H1 (cell line): ENCODE results near the gene IYD. TPM values are rescaled to one million over a fixed set of nuclear protein-coding genes. Genes with fewer than 3 reads are reported as not detected.

Experiments
- CTCF ChIA-PET: fragments of 300-600 bp; sonication (Branson Sonifier 250); formaldehyde crosslinking; loops from one replicate; lab custom pipeline; 2021; ENCODE audit not compliant: partially characterized antibody; lab: Charles Lee
- POLR2A ChIA-PET: fragments of 300-600 bp; sonication (Branson Sonifier 250); formaldehyde crosslinking; loops from one replicate; lab custom pipeline; 2021; ENCODE audit warnings: inconsistent platforms; ENCODE audit not compliant: partially characterized antibody; lab: Charles Lee
- DNase-seq, 2 experiments: peaks; one replicate each; pipeline versions ENCODE4 v3.0.0 to v3.0.0-alpha.2; 2010 to 2022; ENCODE audit warnings: low spot score in 2 of 2, low read depth in 1 of 2, mixed read lengths in 1 of 2
- FAIRE-seq: peaks from 2 replicates; lab custom pipeline; 2011; peaks lifted over from hg19 to GRCh38; lab: Jason Lieb, UNC
- H2AFZ ChIP-seq: 2 replicates; pipeline ENCODE4 v1.8.1; 2012; ENCODE audit warnings: low read length, inconsistent platforms
- H2AK5ac ChIP-seq: 2 replicates; pipeline ENCODE4 v1.6.1; 2013; ENCODE audit warnings: low read depth, low read length
- H2BK120ac ChIP-seq: replicated peaks from 2 replicates; pipeline ENCODE3; 2013; ENCODE audit warnings: low read depth, low read length, inconsistent platforms
- H2BK12ac ChIP-seq: 2 replicates; pipeline ENCODE4 v1.6.1; 2013; ENCODE audit warnings: low read depth, low read length
- H2BK15ac ChIP-seq: 2 replicates; pipeline ENCODE4 v1.6.1; 2013; ENCODE audit warnings: low read length
- H2BK20ac ChIP-seq: 2 replicates; pipeline ENCODE4 v1.6.1; 2013; ENCODE audit warnings: low read length
- H2BK5ac ChIP-seq: 2 replicates; pipeline ENCODE4 v1.6.1; 2013; ENCODE audit warnings: low read depth, low read length
- H3K14ac ChIP-seq: 2 replicates; pipeline ENCODE4 v1.6.1; 2013; ENCODE audit warnings: inconsistent platforms; ENCODE audit not compliant: insufficient read length
- H3K18ac ChIP-seq: 2 replicates; pipeline ENCODE4 v1.6.1; 2013; ENCODE audit warnings: low read length; ENCODE audit errors: extremely low read depth
- H3K23ac ChIP-seq: 2 replicates; pipeline ENCODE4 v1.6.1; 2013; ENCODE audit warnings: inconsistent platforms; ENCODE audit not compliant: insufficient read length
- H3K23me2 ChIP-seq: 2 replicates; pipeline ENCODE4 v1.6.1; 2013; ENCODE audit warnings: low read depth, low read length
- H3K27ac ChIP-seq: 2 replicates; pipeline ENCODE4 v1.6.1; 2011; ENCODE audit warnings: low read depth, low read length, inconsistent platforms
- H3K27me3 ChIP-seq, 4 experiments: replicated peaks in 1 of 4; 1 replicate in 1 of 4; 2 replicates in 3 of 4; pipeline versions ENCODE4 v1.6.1 to v1.8.1; 2011 to 2013; ENCODE audit warnings: low read length in 3 of 4, mild to moderate bottlenecking in 3 of 4, inconsistent platforms in 2 of 4, mixed read lengths in 2 of 4, moderate library complexity in 1 of 4; ENCODE audit not compliant: control insufficient read depth in 3 of 4, insufficient read depth in 3 of 4; ENCODE audit errors: extremely low read depth in 1 of 4
- H3K36me3 ChIP-seq, 4 experiments: 2 replicates each; pipeline versions ENCODE4 v1.6.1 to v1.8.1; 2011 to 2013; ENCODE audit warnings: mild to moderate bottlenecking in 4 of 4, low read length in 3 of 4, moderate library complexity in 2 of 4, control low read depth in 1 of 4, inconsistent platforms in 1 of 4; ENCODE audit not compliant: insufficient read depth in 4 of 4, control insufficient read depth in 2 of 4
- H3K4ac ChIP-seq: replicated peaks from 2 replicates; pipeline ENCODE3; 2013; ENCODE audit warnings: low read length, low read depth, mixed read lengths, inconsistent platforms; ENCODE audit not compliant: insufficient read length
- H3K4me1 ChIP-seq, 4 experiments: replicated peaks in 1 of 4; 1 replicate in 1 of 4; 2 replicates in 3 of 4; pipeline versions ENCODE4 v1.6.1 to v1.8.1; 2011 to 2013; ENCODE audit warnings: low read length in 3 of 4, inconsistent platforms in 2 of 4, mixed read lengths in 1 of 4; ENCODE audit not compliant: insufficient read depth in 4 of 4, control insufficient read depth in 3 of 4
- H3K4me2 ChIP-seq, 2 experiments: 2 replicates each; pipeline versions ENCODE4 v1.6.1 to v1.8.1; 2011 to 2013; ENCODE audit warnings: low read depth in 2 of 2, low read length in 2 of 2, control low read depth in 1 of 2, inconsistent platforms in 1 of 2, mild to moderate bottlenecking in 1 of 2; ENCODE audit not compliant: insufficient read depth in 1 of 2
- H3K4me3 ChIP-seq, 4 experiments: fragments of 200-600, 300-600 bp in 1 of 4; sonication (generic), shearing (Covaris generic), sonication (Bioruptor Twin) in 1 of 4; 2 replicates each; pipeline versions ENCODE4 v1.5.1 to v1.8.1; 2011 to 2016; ENCODE audit warnings: low read length in 4 of 4, low read depth in 3 of 4, control low read depth in 2 of 4, inconsistent platforms in 2 of 4, mild to moderate bottlenecking in 2 of 4, mixed read lengths in 1 of 4, moderate library complexity in 1 of 4; ENCODE audit not compliant: insufficient read depth in 2 of 4; ENCODE audit errors: extremely low read depth in 1 of 4
- H3K56ac ChIP-seq: replicated peaks from 2 replicates; pipeline ENCODE3; 2013; ENCODE audit warnings: low read depth, mild to moderate bottlenecking, mixed read lengths, low read length, inconsistent platforms; ENCODE audit not compliant: insufficient read length
- H3K79me1 ChIP-seq: 2 replicates; pipeline ENCODE4 v1.6.1; 2013; ENCODE audit warnings: low read depth, low read length, control low read depth
- H3K79me2 ChIP-seq, 2 experiments: 2 replicates each; pipeline versions ENCODE4 v1.6.1 to v1.8.1; 2012 to 2013; ENCODE audit warnings: low read length in 2 of 2, mild to moderate bottlenecking in 2 of 2, inconsistent platforms in 1 of 2; ENCODE audit not compliant: insufficient read depth in 2 of 2, control insufficient read depth in 1 of 2
- H3K9ac ChIP-seq, 4 experiments: replicated peaks in 1 of 4; 1 replicate in 1 of 4; 2 replicates in 3 of 4; pipeline versions ENCODE4 v1.6.1 to v1.8.1; 2011 to 2013; ENCODE audit warnings: low read depth in 3 of 4, low read length in 3 of 4, control low read depth in 2 of 4, mild to moderate bottlenecking in 2 of 4, moderate library complexity in 2 of 4, inconsistent platforms in 1 of 4; ENCODE audit errors: extremely low read depth in 1 of 4
- H3K9me3 ChIP-seq, 2 experiments: 2 replicates each; pipeline versions ENCODE4 v1.6.1 to v1.8.1; 2012 to 2013; ENCODE audit warnings: mild to moderate bottlenecking in 2 of 2, moderate library complexity in 2 of 2, control low read depth in 1 of 2, inconsistent platforms in 1 of 2, low read depth in 1 of 2, low read length in 1 of 2, mixed read lengths in 1 of 2; ENCODE audit not compliant: insufficient read depth in 2 of 2
- H4K20me1 ChIP-seq, 2 experiments: replicated peaks in 1 of 2; 2 replicates each; pipeline versions ENCODE3 to v1.8.1; 2011 to 2013; ENCODE audit warnings: inconsistent platforms in 2 of 2, low read length in 2 of 2, mild to moderate bottlenecking in 1 of 2; ENCODE audit not compliant: insufficient read depth in 2 of 2, control insufficient read depth in 1 of 2
- H4K5ac ChIP-seq: 2 replicates; pipeline ENCODE4 v1.6.1; 2013; ENCODE audit warnings: low read length, low read depth, mixed read lengths, inconsistent platforms; ENCODE audit not compliant: insufficient read length
- H4K8ac ChIP-seq: 2 replicates; pipeline ENCODE4 v1.8.0; 2013; ENCODE audit warnings: mild to moderate bottlenecking, moderate library complexity, low read length, inconsistent platforms; ENCODE audit not compliant: insufficient read depth; ENCODE audit errors: extremely low read depth
- H4K91ac ChIP-seq: replicated peaks from 2 replicates; pipeline ENCODE3; 2013; ENCODE audit warnings: low read length, mixed read lengths, inconsistent platforms; ENCODE audit not compliant: insufficient read length
- CREB1 ChIP-seq: IDR thresholded peaks from 2 replicates; pipeline ENCODE4 v1.6.1; 2012; ENCODE audit warnings: inconsistent platforms
- GTF2F1 ChIP-seq: IDR thresholded peaks from 2 replicates; pipeline ENCODE4 v1.6.1; 2012; ENCODE audit warnings: low read depth, low read length, improper control_type of control experiment, borderline replicate concordance
- PHF8 ChIP-seq: fragments of 200-600 bp; sonication (generic); conservative IDR thresholded peaks from 2 replicates; pipeline ENCODE4 v1.7.1; 2012; ENCODE audit warnings: low read depth, mild to moderate bottlenecking, inconsistent platforms, low read length, moderate library complexity
- SIX5 ChIP-seq: IDR thresholded peaks from 2 replicates; pipeline ENCODE4 v1.6.1; 2011; ENCODE audit warnings: mild to moderate bottlenecking, low read depth, low read length
- SRF ChIP-seq: IDR thresholded peaks from 2 replicates; pipeline ENCODE4 v1.6.1; 2011; ENCODE audit warnings: mild to moderate bottlenecking, low read depth, low read length, moderate library complexity
- TCF12 ChIP-seq: IDR thresholded peaks from 2 replicates; pipeline ENCODE4 v1.6.1; 2011; ENCODE audit warnings: low read depth, mild to moderate bottlenecking, low read length
- YY1 ChIP-seq: IDR thresholded peaks from 2 replicates; pipeline ENCODE4 v1.6.1; 2011; ENCODE audit warnings: low read depth, mild to moderate bottlenecking, low read length
- WGBS, 2 experiments: shearing (Covaris generic) in 1 of 2; methylation state at CpG; one replicate each; pipeline versions ENCODE4 v1.1.6 to v1.1.7; 2013 to 2015; ENCODE audit warnings: low lambda C conversion rate in 2 of 2, mixed read lengths in 2 of 2, inconsistent platforms in 1 of 2, low coverage in 1 of 2, missing lambda C conversion rate in 1 of 2; ENCODE audit not compliant: insufficient replicate concordance in 2 of 2, insufficient coverage in 1 of 2, insufficient read length in 1 of 2; ENCODE audit errors: extremely low coverage in 1 of 2, missing lambda C conversion rate in 1 of 2; 5-methylcytosine and 5-hydroxymethylcytosine counted together
- polyA plus RNA-seq, 7 experiments: library from polyadenylated mRNA; depleted of rRNA in 3 of 7; stranded (reverse) in 5 of 7; unstranded in 2 of 7; fragments of >200 nt in 5 of 7; fragments of 200-250 nt in 2 of 7; gene quantifications; 1 replicate in 5 of 7; 2 replicates in 1 of 7; 4 replicates in 1 of 7; pipeline versions ENCODE4 v1.2.1 to v1.2.3, GENCODE V29; 2011 to 2013; ENCODE audit warnings: missing spikeins in 2 of 7, mixed read lengths in 2 of 7
- total RNA-seq: library from RNA; stranded (reverse); fragmentation: NEBNext Ultra II Directional; extraction: Animal tissue kit (Norgen Biotek cat#: 25700); gene quantifications from 2 replicates; pipeline ENCODE4 v1.2.1, GENCODE V29; 2021

Gene IYD
- total and polyA plus RNA-seq, 2 of the 8 experiments (the other 6 are each of a cell fraction or from before 2014, with no cell fraction given): not detected

DNA sequence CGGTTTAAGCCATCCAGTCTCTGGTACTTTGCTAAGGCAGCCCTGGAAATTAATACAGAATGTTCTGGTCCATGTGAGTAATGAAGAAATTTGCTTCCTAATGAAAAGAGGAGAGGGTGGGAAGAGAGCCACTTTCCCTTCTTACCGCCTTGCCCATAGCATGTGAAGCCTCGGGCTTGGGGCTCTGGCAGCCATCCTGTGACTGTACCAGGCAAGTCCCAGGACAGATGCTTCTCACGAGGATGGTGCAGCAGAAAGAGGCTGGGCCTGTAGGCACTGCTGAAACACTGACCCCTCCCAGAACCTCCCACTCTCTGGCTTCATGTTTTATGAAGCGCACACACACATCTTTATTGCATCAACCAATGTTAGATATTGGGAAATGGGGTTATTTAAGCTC is 74.8 kb downstream of the IYD start:
- Histone ChIP-seq H3K18ac (no peak overlapping the region), H2BK120ac (no peak overlapping the region), H2BK12ac (no peak overlapping the region), H3K9me3 (no peaks in the 10 kb centered on the region), H4K20me1 (no peaks in the 10 kb centered on the region), H3K9ac (no peak overlapping the region), H3K23me2 (no peaks in the 10 kb centered on the region), H4K91ac (no peak overlapping the region), H3K27ac (no peak overlapping the region), H3K14ac (no peak overlapping the region), H4K8ac (peak overlapping the region; percentile 66; the same call in 1 of the 2 replicates), H2BK20ac (no peak overlapping the region), H3K27me3 (no peaks in the 10 kb centered on the region), H2AK5ac (no peak overlapping the region), H3K36me3 (no peaks in the 10 kb centered on the region), H2BK5ac (no peak overlapping the region), H3K79me1 (no peaks in the 10 kb centered on the region), H3K23ac (no peak overlapping the region), H3K79me2 (no peaks in the 10 kb centered on the region), H3K4me2 (no peak overlapping the region), H2BK15ac (no peak overlapping the region), H3K4me1 (no peaks in the 10 kb centered on the region), H3K56ac (no peak overlapping the region), H4K5ac (no peak overlapping the region), H3K4ac (no peak overlapping the region), H2AFZ (no peak overlapping the region), H3K4me3 (no peak overlapping the region)
- FAIRE-seq: no peak
- 65% methylated on average over 4 of the region's 5 CpGs; no CpG with 5 or more reads in 1 of the 2 experiments for WGBS, 2 experiments
- ChIA-PET CTCF (interaction anchor here (0.6 to 1.7 kb wide), 3 partner anchors 8 to 242 kb away, joined by 3 read pairs; no protein-coding TSS in a partner anchor), POLR2A (no interaction called here)
- no peak for DNase-seq
- TF ChIP-seq TCF12 (no peak), SRF (no peak), SIX5 (no peak), GTF2F1 (no peak), PHF8 (no peak), YY1 (no peak), CREB1 (no peak)
